ENCODE measurements around the gene LYRM4.
"Not testable (repeated sequence)": the region's sequence is repeated elsewhere in the genome, so short reads cannot be mapped to it uniquely, and the experiment has no call there.

The LYRM4 gene

DNA sequence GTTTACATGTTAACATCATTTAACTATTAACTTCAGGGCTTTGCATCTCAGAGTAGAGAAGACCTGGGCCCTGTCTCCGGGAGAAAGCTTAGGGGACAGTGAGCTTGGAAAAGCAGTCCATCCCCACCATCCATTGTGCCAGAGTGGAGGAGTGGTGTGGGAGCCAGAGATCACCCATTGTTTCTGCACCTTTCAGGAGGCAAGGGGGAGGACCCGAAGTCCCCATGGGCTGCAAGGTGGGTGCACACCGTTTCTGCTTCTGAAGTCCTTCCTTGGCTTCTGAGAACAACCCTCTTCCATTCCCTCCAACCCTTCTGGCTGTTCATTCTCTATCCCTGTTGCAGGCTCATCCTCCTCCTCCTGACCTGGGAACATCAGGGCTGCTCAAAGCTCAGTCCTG is 179.6 kb downstream of the LYRM4 start:
- no peak for DNase-seq (ENCODE audit: low read depth)

GRCh38 chr6:5080574-5080973 is 180.2 kb downstream of the LYRM4 start:
- DNase-seq (ENCODE audit: low read depth) = no peak

- no peak for DNase-seq (ENCODE audit: low read depth)
Observed at GRCh38 chr6:5079692-5080091, 181.1 kb downstream of the LYRM4 start.

DNA sequence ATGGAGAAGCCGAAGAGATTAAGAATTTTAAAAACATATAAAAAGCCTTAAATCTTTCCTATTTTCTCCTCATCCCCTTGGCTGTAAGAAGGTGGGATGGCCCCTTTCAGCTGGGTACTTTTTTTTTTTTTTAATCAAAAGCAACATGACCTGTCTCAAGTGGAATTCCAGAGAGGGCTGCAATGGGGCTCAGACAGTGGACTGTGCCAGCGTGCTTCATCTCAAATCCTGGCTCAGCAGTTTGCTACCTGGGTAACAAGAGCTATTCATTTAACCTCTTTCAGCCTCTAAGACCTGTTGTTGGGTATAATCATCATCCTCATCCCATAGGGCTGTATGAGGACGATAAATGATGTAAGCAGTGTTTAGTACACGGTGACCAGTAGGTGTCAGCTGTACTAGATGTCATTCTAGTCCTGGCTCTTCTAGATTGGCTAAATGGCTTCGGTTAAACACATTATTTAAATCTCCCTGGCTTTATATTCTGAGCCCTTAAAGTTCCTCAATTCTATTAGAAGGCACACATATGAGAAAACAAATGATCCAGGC is 182.6 kb downstream of the LYRM4 start:
- DNase-seq (ENCODE audit: low read depth) = no peak

- DNase-seq (ENCODE audit: low read depth) = no peak
Observed at GRCh38 chr6:5076931-5077330, 183.8 kb downstream of the LYRM4 start.

DNA sequence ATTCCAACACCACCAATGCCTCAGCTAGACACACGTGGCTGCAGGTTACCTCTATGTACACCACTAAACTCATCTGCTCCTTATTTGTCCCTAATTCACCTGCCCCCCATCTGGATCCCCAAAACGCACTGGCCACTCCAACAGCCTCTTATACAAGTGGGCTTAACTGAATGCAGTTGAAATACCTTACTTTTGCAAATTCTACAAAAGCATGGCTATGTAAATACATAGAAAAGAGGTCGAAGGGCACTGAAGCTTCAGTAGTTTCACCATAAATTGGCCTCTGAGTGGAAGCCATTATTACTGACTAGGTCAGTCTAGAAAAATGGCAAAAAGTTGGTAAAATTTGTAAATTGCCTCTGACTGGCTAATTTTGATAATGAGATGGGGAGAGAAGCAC is 186.8 kb downstream of the LYRM4 start:
- DNase-seq (ENCODE audit: low read depth) = no peak

- no peak for DNase-seq (ENCODE audit: low read depth)
Observed at GRCh38 chr6:5072440-5072839, 188.3 kb downstream of the LYRM4 start.

- DNase-seq (ENCODE audit: low read depth) = no peak
Observed at GRCh38 chr6:5071216-5071615, 189.5 kb downstream of the LYRM4 start.

DNA sequence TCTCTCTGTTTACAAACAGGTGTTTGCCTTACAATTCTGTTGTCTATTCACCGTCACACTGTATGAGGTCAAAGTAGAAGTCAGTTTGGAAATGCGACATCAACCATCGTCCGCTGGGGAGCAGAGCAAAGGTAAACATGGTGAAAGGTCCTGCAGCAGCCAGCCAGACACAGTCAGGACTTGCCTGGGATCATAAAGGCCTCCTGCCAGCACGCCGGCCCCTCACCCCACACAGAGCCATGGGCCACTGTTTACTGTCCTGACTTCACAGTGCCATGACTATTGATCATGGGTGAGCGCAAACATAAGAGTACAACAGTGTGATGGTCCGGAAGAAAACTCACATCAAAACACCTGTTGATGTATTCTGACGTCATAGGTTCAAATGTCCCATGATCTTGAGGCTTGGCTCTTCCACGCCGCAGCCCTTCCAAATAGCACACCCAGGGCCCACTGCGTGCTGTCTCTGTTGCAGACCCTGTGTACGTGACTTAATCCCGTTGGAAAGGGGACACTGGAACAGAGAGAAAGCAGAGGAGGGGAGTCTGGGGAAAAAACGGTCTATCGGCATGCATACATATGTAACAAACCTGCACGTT is 192.5 kb downstream of the LYRM4 start:
- no peak for DNase-seq (ENCODE audit: low read depth)

DNA sequence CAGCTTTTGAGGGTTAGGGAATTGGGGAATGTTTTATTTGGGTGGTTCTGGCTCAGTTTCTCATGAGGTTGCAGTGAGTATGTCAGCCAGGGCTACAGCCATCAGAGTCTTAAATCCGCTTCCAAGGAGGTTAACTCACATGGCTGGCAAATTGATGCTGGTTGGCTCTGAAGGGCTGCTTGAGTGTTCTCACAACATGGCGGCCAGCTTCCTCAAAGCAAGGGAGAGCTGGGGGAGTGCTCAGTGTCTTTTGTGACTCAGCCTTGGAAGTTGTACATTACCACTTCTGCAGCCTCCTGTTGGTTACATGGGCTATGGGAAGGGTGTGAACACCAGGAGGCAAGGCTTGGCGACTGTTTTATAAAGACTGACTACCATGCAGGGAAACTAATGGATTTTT is 193.4 kb downstream of the LYRM4 start:
- DNase-seq (ENCODE audit: low read depth) = no peak

- no peak for DNase-seq (ENCODE audit: low read depth)
Observed at GRCh38 chr6:5066456-5067093, 194.2 kb downstream of the LYRM4 start.

DNA sequence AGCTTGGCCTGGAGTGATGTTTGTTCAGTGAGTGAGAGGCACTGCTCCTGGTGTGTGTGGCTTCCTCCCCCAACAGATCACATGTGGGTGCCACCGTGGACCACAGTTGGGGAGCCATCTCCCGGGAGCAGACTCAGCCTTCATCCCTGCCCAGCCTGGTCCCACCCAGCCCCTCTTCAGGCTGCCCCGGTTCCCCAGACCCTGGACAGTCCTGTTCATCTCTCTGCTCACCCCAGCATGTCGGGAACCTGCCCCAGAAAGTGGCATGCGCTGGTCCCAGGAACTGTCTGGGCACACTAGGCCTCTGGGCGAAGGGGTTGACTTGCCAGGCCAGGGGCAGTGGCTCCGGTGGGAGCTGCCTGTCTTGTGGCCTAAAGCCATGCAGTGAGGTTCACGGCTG is 197.1 kb downstream of the LYRM4 start:
- DNase-seq (ENCODE audit: low read depth) = no peak

DNA sequence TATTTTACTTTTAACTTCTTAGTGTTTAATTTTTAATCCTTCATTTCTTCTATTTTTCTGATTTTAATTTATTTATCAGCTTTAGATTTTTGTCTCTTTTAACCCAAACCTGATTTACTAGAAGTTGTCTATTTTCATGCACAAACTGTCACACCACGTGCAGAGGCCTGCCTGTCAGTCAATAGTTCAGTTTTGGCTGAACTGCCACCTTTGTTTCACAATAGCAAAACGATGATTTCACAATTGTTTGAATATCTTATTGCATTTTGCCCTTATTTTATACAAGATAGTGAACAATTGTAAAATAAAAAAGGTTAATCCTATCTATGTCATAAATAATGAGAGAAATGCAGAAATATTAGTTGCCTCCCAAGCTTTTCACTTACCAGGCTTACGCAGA is 199.6 kb downstream of the LYRM4 start:
- no peak for DNase-seq (ENCODE audit: low read depth)

- DNase-seq (ENCODE audit: low read depth) = not testable (repeated sequence)
Observed at GRCh38 chr6:5060439-5060838, 200.3 kb downstream of the LYRM4 start.

DNA sequence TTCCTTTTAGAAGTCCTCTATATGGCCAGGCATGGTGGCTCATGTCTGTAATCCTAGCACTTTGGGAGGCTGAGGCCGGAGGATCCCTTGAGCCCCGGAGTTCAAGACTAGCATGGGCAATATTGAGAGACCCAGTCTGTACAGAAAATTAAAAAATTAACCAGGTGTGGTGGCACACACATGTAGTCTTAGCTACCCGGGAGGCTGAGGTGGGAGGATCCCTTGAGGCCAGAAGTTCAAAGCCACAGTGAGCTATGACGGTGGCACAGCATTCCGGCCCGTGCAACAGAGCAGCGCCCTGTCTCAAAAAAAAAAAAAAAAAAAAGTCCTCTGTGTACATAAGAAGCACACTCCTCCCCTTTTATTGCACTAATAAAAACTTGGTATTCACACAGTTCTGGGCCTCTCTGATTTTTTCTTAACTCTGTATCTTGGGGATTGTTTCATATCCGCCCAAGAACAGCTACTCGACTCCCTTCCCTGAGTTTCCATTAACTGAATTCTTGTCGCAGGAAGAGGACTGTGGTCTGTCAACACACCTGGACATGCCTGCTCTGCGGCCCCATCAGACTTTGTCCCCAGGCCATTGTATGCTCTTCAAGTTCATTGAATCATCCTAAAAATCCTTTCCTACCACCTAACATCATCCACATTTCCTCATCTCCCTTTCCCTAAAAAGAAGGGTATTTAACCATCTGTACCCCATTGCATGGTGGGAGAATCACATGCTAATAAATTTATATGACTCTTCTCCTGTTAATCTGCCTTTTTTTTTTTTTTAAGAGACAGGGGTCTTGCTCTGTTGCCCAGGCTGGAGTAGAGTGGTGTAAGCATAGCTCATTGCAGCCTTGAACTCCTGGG is 201.5 kb downstream of the LYRM4 start:
- DNase-seq (ENCODE audit: low read depth) = no peak

Data from fibroblast of the conjunctiva (primary cell).